BLaER1 (cell line): ENCODE results near the gene TMEM89.

Experiments
- H3K27ac ChIP-seq: shearing (Covaris generic); formaldehyde crosslinking; 2 replicates; pipeline ENCODE4 v1.8.1; 2022
- H3K27me3 ChIP-seq: shearing (Covaris generic); formaldehyde crosslinking; 2 replicates; pipeline ENCODE4 v1.8.1; 2022
- H3K36me3 ChIP-seq: shearing (Covaris generic); formaldehyde crosslinking; 2 replicates; pipeline ENCODE4 v1.8.1; 2022
- H3K4me1 ChIP-seq: shearing (Covaris generic); formaldehyde crosslinking; 2 replicates; pipeline ENCODE4 v1.8.1; 2022
- H3K4me2 ChIP-seq: shearing (Covaris generic); formaldehyde crosslinking; 2 replicates; pipeline ENCODE4 v1.8.1; 2022
- H3K4me3 ChIP-seq: shearing (Covaris generic); formaldehyde crosslinking; 2 replicates; pipeline ENCODE4 v1.8.1; 2022
- H3K9ac ChIP-seq: shearing (Covaris generic); formaldehyde crosslinking; 2 replicates; pipeline ENCODE4 v1.8.1; 2022
- H3K9me3 ChIP-seq: shearing (Covaris generic); formaldehyde crosslinking; 2 replicates; pipeline ENCODE4 v1.8.1; 2022
- H4K20me1 ChIP-seq: shearing (Covaris generic); formaldehyde crosslinking; 2 replicates; pipeline ENCODE4 v1.8.1; 2022
- Cebpa-rat ChIP-seq: shearing (Covaris generic); IDR thresholded peaks from 2 replicates; pipeline ENCODE4 v1.8.1; 2022

The TMEM89 gene

GRCh38 chr3:48644898-48645760 is 23.6 kb upstream of the TMEM89 start:
- no peak overlapping the region for H3K4me2 ChIP-seq
- H3K27ac ChIP-seq, result no peak overlapping the region
- H3K27me3 ChIP-seq, result no peaks in the 10 kb centered on the region
- H4K20me1 ChIP-seq, result no peaks in the 10 kb centered on the region
- no peak overlapping the region for H3K9ac ChIP-seq
- H3K9me3 ChIP-seq, result no peaks in the 10 kb centered on the region
- peaks cover 4% of the 10 kb centered on the region; the same call in 1 of the 2 replicates for H3K36me3 ChIP-seq
- H3K4me1 ChIP-seq, result no peaks in the 10 kb centered on the region
- no peak overlapping the region for H3K4me3 ChIP-seq
- TF ChIP-seq Cebpa-rat, result no peak

DNA sequence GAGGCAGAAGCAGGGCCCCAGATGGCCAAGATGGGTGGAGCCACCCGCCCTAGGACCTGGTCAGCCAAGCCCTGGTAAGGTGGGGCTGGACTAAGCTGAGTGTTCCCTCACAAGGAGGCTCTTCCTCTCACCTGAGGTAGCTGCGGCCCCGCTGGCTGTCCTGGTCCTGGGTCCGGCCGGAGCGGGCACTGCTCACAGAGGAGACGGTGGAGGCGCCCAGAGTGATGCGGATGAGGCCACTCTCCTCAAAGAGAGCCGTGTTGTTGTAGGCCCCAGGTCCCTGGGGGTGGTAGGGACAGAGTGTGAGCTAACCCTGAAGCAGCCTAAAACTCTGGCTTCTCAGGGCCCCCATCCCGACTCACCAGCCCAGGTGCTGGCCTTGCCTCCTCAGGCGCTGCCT is 21.0 kb upstream of the TMEM89 start:
- no peak overlapping the region for H3K4me2 ChIP-seq
- no peak overlapping the region for H3K27ac ChIP-seq
- H3K4me3 ChIP-seq, result no peak overlapping the region
- no peak overlapping the region for H3K9ac ChIP-seq
- TF ChIP-seq Cebpa-rat, result no peak
- H3K27me3 ChIP-seq, result no peaks in the 10 kb centered on the region
- H3K4me1 ChIP-seq, result no peaks in the 10 kb centered on the region
- no peaks in the 10 kb centered on the region for H4K20me1 ChIP-seq
- peaks cover 4% of the 10 kb centered on the region; the same call in 1 of the 2 replicates for H3K36me3 ChIP-seq
- H3K9me3 ChIP-seq, result no peaks in the 10 kb centered on the region

DNA sequence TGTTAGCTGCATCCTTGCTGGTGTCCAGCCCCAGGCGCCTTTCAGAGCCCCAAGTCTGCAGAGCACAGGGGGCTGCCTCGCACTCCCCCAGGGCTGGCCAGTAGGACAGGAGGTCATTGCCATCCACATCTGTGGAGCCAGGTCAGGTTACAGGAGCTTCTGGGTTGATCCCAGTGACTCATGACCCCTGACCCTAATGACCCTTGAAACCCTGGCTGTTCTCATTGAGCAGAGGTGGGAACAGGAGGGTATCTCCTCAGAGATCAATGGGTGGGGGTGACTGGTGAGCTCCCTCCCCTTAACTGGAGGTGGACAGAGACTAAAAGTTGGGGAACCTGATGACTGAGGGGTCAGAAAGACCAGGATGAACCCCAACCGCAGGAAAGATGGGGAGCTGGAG is 19.8 kb upstream of the TMEM89 start:
- peaks cover 11% of the 10 kb centered on the region for H3K4me1 ChIP-seq
- H4K20me1 ChIP-seq, result no peaks in the 10 kb centered on the region
- no peaks in the 10 kb centered on the region for H3K27me3 ChIP-seq
- no peaks in the 10 kb centered on the region for H3K9me3 ChIP-seq
- H3K4me2 ChIP-seq, result no peak overlapping the region
- no peak for TF ChIP-seq Cebpa-rat
- no peak overlapping the region for H3K9ac ChIP-seq
- no peak overlapping the region for H3K4me3 ChIP-seq
- H3K36me3 ChIP-seq, result peaks cover 4% of the 10 kb centered on the region; the same call in 1 of the 2 replicates
- H3K27ac ChIP-seq, result no peak overlapping the region

DNA sequence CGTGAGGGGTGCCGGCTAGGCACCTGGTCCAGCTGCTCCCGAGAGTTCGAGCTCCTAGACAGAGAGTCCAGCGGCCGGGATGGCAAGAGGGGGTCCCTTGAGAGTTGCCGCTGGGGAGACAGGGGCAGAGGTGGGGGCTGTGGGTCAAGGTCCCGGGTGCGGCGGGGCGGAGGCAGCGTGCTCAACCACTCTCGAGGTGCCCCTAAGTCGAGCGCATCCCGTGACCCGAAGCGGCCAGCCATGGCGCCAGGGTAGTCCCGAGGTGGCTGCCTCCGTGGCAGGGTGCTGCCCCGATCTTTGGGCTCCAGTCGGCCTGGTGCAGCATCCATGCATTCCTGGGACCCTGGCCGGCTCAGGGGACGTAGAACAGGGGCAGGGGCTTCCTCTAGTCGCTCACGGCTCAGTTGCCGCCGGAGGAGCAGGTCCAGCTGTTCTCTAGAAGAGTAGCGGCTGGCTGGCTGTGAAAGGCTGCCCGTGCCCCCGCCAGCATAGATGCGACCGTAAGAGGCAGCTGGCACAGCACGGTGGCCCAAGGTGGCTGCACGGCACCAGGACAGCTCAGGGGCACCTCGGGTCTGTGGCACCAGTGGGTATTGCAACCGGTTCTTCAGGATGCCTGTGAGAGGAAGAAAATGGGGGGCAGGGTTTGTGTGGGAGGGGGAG is 18.5 kb upstream of the TMEM89 start:
- H3K9ac ChIP-seq, result no peak overlapping the region
- peaks cover 4% of the 10 kb centered on the region; the same call in 1 of the 2 replicates for H3K36me3 ChIP-seq
- peaks cover 18% of the 10 kb centered on the region for H3K4me1 ChIP-seq
- TF ChIP-seq Cebpa-rat, result no peak
- H3K27ac ChIP-seq, result no peak overlapping the region
- no peaks in the 10 kb centered on the region for H4K20me1 ChIP-seq
- H3K4me3 ChIP-seq, result no peak overlapping the region
- no peaks in the 10 kb centered on the region for H3K27me3 ChIP-seq
- H3K4me2 ChIP-seq, result no peak overlapping the region
- no peaks in the 10 kb centered on the region for H3K9me3 ChIP-seq

- H3K9me3 ChIP-seq, result no peaks in the 10 kb centered on the region
- no peak for TF ChIP-seq Cebpa-rat
- H3K36me3 ChIP-seq, result peaks cover 18% of the 10 kb centered on the region
- no peaks in the 10 kb centered on the region for H3K27me3 ChIP-seq
- no peak overlapping the region for H3K27ac ChIP-seq
- no peak overlapping the region; the same call in 1 of the 2 replicates for H3K4me2 ChIP-seq
- H3K4me3 ChIP-seq, result no peak overlapping the region
- peaks cover 16% of the 10 kb centered on the region for H4K20me1 ChIP-seq
- H3K9ac ChIP-seq, result no peak overlapping the region
- H3K4me1 ChIP-seq, result peaks cover 33% of the 10 kb centered on the region
These were observed 15.7 kb upstream of the TMEM89 start for GRCh38 chr3:48637305-48637704.

GRCh38 chr3:48636149-48636655 is 14.6 kb upstream of the TMEM89 start:
- peak overlapping the region; percentile 77 for H3K27ac ChIP-seq
- no peak for TF ChIP-seq Cebpa-rat
- peaks cover 33% of the 10 kb centered on the region for H3K4me1 ChIP-seq
- no peaks in the 10 kb centered on the region for H3K9me3 ChIP-seq
- H3K27me3 ChIP-seq, result no peaks in the 10 kb centered on the region
- H3K9ac ChIP-seq, result peak overlapping the region; percentile 81
- H3K4me3 ChIP-seq, result peak overlapping the region; percentile 74
- H3K36me3 ChIP-seq, result peaks cover 26% of the 10 kb centered on the region
- H3K4me2 ChIP-seq, result peak overlapping the region; percentile 99
- peaks cover 16% of the 10 kb centered on the region for H4K20me1 ChIP-seq

GRCh38 chr3:48635222-48636021 is 13.9 kb upstream of the TMEM89 start, which contains the start of gene SLC26A6:
TSS of gene SLC26A6 (minus strand) at chr3:48635461. CDS start at chr3:48635393, 68 bp downstream.
- peaks cover 33% of the 10 kb centered on the region for H3K4me1 ChIP-seq
- no peaks in the 10 kb centered on the region for H3K27me3 ChIP-seq
- TF ChIP-seq Cebpa-rat, result no peak
- H3K4me2 ChIP-seq, result peak within 1 kb of the TSS; percentile 99
- H3K9me3 ChIP-seq, result no peaks in the 10 kb centered on the region
- H3K27ac ChIP-seq, result peak within 1 kb of the TSS; percentile 77
- H3K4me3 ChIP-seq, result peak within 1 kb of the TSS; percentile 74
- H4K20me1 ChIP-seq, result peaks cover 16% of the 10 kb centered on the region
- H3K36me3 ChIP-seq, result peaks cover 33% of the 10 kb centered on the region
- peak within 1 kb of the TSS; percentile 81 for H3K9ac ChIP-seq

- H3K9ac ChIP-seq, result peak overlapping the region; percentile 81
- peaks cover 16% of the 10 kb centered on the region for H4K20me1 ChIP-seq
- no peaks in the 10 kb centered on the region for H3K9me3 ChIP-seq
- H3K4me3 ChIP-seq, result peak overlapping the region; percentile 74
- no peak for TF ChIP-seq Cebpa-rat
- peak overlapping the region; percentile 99 for H3K4me2 ChIP-seq
- H3K27me3 ChIP-seq, result no peaks in the 10 kb centered on the region
- H3K4me1 ChIP-seq, result peaks cover 33% of the 10 kb centered on the region
- H3K27ac ChIP-seq, result peak overlapping the region; percentile 77
- H3K36me3 ChIP-seq, result peaks cover 40% of the 10 kb centered on the region
These were observed 13.2 kb upstream of the TMEM89 start for GRCh38 chr3:48634661-48635221.

DNA sequence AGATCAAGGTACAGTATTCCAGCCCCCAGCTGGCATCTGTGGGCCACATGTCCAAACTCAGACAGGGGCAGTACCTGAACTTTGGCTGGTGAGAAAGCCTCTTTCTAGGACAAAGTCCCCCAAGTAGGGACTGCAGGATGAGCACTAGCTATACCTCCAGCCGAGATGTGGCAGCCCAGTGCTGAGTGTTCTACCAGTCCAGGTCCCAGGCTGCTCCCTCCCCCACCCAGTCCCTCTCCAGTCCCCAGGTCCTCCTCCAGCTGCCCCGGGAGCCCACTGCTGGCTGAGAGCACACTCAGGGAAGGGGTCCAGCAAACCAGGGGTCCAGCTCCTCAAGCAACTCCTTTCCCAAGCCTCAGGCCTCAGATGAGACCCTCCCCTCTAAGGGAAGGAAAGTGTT is 12.2 kb upstream of the TMEM89 start:
- Histone ChIP-seq H3K4me3 (no peak overlapping the region; the same call in 1 of the 2 replicates), H3K9me3 (no peaks in the 10 kb centered on the region), H4K20me1 (peaks cover 16% of the 10 kb centered on the region), H3K27me3 (no peaks in the 10 kb centered on the region), H3K4me2 (peak overlapping the region; percentile 99), H3K36me3 (peaks cover 50% of the 10 kb centered on the region), H3K4me1 (peaks cover 33% of the 10 kb centered on the region), H3K9ac (peak overlapping the region; percentile 34; the same call in 1 of the 2 replicates), H3K27ac (no peak overlapping the region)
- TF ChIP-seq Cebpa-rat, result no peak
